Measurements from ENCODE around the gene SLC44A3. TPM values are rescaled to one million over a fixed set of nuclear protein-coding genes. Genes with fewer than 3 reads are reported as not detected.

The SLC44A3 gene
- total RNA-seq, 1 donor, result 2.9 TPM

- Histone ChIP-seq H4K20me1 (ENCODE audit: insufficient read depth, low read length) (no peaks in the 10 kb centered on the region), H3K9me3 (ENCODE audit: low read depth, low read length) (no peaks in the 10 kb centered on the region), H3K79me2 (ENCODE audit: insufficient read depth, low read length) (peaks cover 6% of the 10 kb centered on the region), H2AFZ (ENCODE audit: low read length) (no peak overlapping the region), H3K4me3 (ENCODE audit: insufficient read depth, low read length) (no peak overlapping the region), H3K27me3 (ENCODE audit: insufficient read depth, low read length) (no peaks in the 10 kb centered on the region), H3K4me2 (ENCODE audit: insufficient read depth, low read length) (no peak overlapping the region), H3K4me1 (ENCODE audit: insufficient read depth, low read length) (no peaks in the 10 kb centered on the region), H3K36me3 (ENCODE audit: insufficient read depth, low read length) (peaks cover 40% of the 10 kb centered on the region), H3K27ac (ENCODE audit: low read depth, low read length) (no peak overlapping the region)
- DNase-seq (ENCODE audit: insufficient read length, low spot score, missing footprints), result no peak
- no peak for TF ChIP-seq CTCF (IDR thresholded peaks at IDR 0.05; ENCODE audit: extremely low read depth, low read depth, low read length)
Observed at GRCh38 chr1:94892604-94893254, 72.6 kb downstream of the SLC44A3 start.

- Histone ChIP-seq H2AFZ (ENCODE audit: low read length) (no peak overlapping the region), H3K27me3 (ENCODE audit: insufficient read depth, low read length) (no peaks in the 10 kb centered on the region), H3K4me2 (ENCODE audit: insufficient read depth, low read length) (no peak overlapping the region), H3K79me2 (ENCODE audit: insufficient read depth, low read length) (peaks cover 8% of the 10 kb centered on the region), H3K36me3 (ENCODE audit: insufficient read depth, low read length) (peaks cover 59% of the 10 kb centered on the region), H3K9me3 (ENCODE audit: low read depth, low read length) (no peaks in the 10 kb centered on the region), H3K27ac (ENCODE audit: low read depth, low read length) (no peak overlapping the region), H3K4me3 (ENCODE audit: insufficient read depth, low read length) (no peak overlapping the region), H3K4me1 (ENCODE audit: insufficient read depth, low read length) (peaks cover 11% of the 10 kb centered on the region), H4K20me1 (ENCODE audit: insufficient read depth, low read length) (no peaks in the 10 kb centered on the region)
- no peak for TF ChIP-seq CTCF (IDR thresholded peaks at IDR 0.05; ENCODE audit: extremely low read depth, low read depth, low read length)
- no peak for DNase-seq (ENCODE audit: insufficient read length, low spot score, missing footprints)
Observed at GRCh38 chr1:94894630-94895029, 74.5 kb downstream of the SLC44A3 start.

GRCh38 chr1:94895518-94895917, 75.4 kb downstream of the SLC44A3 start:
- Histone ChIP-seq H3K4me1 (ENCODE audit: insufficient read depth, low read length) (peaks cover 18% of the 10 kb centered on the region), H3K4me2 (ENCODE audit: insufficient read depth, low read length) (no peak overlapping the region), H3K79me2 (ENCODE audit: insufficient read depth, low read length) (peaks cover 13% of the 10 kb centered on the region), H3K27ac (ENCODE audit: low read depth, low read length) (no peak overlapping the region), H4K20me1 (ENCODE audit: insufficient read depth, low read length) (no peaks in the 10 kb centered on the region), H3K4me3 (ENCODE audit: insufficient read depth, low read length) (no peak overlapping the region), H3K27me3 (ENCODE audit: insufficient read depth, low read length) (no peaks in the 10 kb centered on the region), H3K36me3 (ENCODE audit: insufficient read depth, low read length) (peaks cover 68% of the 10 kb centered on the region), H3K9me3 (ENCODE audit: low read depth, low read length) (no peaks in the 10 kb centered on the region), H2AFZ (ENCODE audit: low read length) (no peak overlapping the region)
- no peak for TF ChIP-seq CTCF (IDR thresholded peaks at IDR 0.05; ENCODE audit: extremely low read depth, low read depth, low read length)
- DNase-seq (ENCODE audit: insufficient read length, low spot score, missing footprints), result no peak

- no peak for TF ChIP-seq CTCF (IDR thresholded peaks at IDR 0.05; ENCODE audit: extremely low read depth, low read depth, low read length)
- Histone ChIP-seq H3K4me3 (ENCODE audit: insufficient read depth, low read length) (no peak overlapping the region), H3K79me2 (ENCODE audit: insufficient read depth, low read length) (peaks cover 40% of the 10 kb centered on the region), H3K27me3 (ENCODE audit: insufficient read depth, low read length) (no peaks in the 10 kb centered on the region), H4K20me1 (ENCODE audit: insufficient read depth, low read length) (peaks cover 9% of the 10 kb centered on the region), H3K27ac (ENCODE audit: low read depth, low read length) (peak overlapping the region; percentile 54), H3K4me2 (ENCODE audit: insufficient read depth, low read length) (no peak overlapping the region), H3K36me3 (ENCODE audit: insufficient read depth, low read length) (peaks cover 85% of the 10 kb centered on the region), H3K4me1 (ENCODE audit: insufficient read depth, low read length) (peaks cover 21% of the 10 kb centered on the region), H2AFZ (ENCODE audit: low read length) (no peak overlapping the region), H3K9me3 (ENCODE audit: low read depth, low read length) (no peaks in the 10 kb centered on the region)
- DNase-seq (ENCODE audit: insufficient read length, low spot score, missing footprints), result no peak
Observed at GRCh38 chr1:94898491-94899385, 78.6 kb downstream of the SLC44A3 start.
